NAMALWA (cell line): ENCODE results near the gene LUC7L3.
A peak's percentile ranks its signal among the peaks of the same experiment; 100 is the strongest.
"Not testable (repeated sequence)": the region's sequence is repeated elsewhere in the genome, so short reads cannot be mapped to it uniquely, and the experiment has no call there.

ENCODE experiments used
- DNase-seq: peaks from one replicate; pipeline ENCODE4 v3.0.0-alpha.2; 2015; ENCODE audit warnings: low spot score

The LUC7L3 gene, protein sequence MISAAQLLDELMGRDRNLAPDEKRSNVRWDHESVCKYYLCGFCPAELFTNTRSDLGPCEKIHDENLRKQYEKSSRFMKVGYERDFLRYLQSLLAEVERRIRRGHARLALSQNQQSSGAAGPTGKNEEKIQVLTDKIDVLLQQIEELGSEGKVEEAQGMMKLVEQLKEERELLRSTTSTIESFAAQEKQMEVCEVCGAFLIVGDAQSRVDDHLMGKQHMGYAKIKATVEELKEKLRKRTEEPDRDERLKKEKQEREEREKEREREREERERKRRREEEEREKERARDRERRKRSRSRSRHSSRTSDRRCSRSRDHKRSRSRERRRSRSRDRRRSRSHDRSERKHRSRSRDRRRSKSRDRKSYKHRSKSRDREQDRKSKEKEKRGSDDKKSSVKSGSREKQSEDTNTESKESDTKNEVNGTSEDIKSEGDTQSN

DNA sequence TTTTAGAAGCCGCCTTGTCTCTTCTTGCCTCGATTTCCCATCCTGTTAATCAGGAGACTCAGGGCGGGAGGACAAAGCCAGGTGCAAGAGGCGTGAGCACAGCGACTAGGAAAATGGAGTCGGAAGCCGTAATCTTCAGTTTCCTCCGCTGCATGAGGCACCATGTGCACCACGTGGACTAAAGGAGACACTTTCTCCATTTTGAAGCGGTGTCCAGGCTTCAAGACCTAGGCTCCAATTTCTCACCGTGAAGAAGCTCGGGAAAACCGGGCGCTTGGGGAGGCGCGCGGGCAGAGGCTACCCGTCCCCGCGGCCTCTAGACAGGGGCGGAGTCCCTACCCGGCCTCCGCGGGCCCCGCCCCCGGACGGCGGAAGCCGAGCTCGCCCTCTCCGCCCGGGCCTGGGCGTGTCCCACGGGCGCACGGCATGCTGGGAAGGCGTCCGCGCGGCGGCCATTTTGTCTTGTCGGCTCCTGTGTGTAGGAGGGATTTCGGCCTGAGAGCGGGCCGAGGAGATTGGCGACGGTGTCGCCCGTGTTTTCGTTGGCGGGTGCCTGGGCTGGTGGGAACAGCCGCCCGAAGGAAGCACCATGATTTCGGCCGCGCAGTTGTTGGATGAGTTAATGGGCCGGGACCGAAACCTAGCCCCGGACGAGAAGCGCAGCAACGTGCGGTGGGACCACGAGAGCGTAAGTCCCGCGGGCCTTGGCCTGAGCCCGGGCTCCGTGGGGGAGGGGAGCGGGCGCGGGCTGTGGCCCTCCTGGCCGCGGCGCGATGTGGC lies at the start of gene LUC7L3:
TSS of gene LUC7L3 (plus strand) at position 460 of the 780 bp plus-strand sequence. CDS start at position 590, 130 bp downstream.
- peak; percentile 96 for DNase-seq

GRCh38 chr17:50672071-50672470 lies 47.3 kb upstream of the LUC7L3 start:
- no peak for DNase-seq

DNA sequence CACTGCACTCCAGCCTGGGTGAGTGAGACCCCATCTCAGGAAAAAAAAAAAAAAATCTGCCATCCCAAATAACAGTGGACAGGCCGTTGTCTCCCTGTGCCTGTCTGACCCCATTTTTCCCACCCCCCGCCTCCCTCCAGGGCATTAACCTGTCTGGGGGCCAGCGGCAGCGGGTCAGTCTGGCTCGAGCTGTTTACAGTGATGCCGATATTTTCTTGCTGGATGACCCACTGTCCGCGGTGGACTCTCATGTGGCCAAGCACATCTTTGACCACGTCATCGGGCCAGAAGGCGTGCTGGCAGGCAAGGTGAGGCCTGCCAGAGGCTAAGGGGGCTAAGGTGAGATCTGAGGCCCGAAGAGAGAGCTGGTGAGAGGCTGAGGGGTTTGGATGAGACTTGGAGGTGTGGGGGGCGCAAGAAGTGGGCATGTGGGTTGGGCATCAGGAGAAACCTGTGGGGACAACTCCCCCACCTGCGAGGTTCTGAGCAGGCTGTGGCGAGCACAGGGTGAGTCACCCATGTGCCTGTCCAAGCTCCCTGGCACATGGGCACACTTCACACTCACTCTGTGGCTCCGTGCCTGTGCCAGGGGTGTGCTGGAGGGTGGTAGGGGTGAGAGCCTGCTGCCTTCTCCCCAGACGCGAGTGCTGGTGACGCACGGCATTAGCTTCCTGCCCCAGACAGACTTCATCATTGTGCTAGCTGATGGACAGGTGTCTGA lies 46.4 kb upstream of the LUC7L3 start:
- no peak for DNase-seq

DNA sequence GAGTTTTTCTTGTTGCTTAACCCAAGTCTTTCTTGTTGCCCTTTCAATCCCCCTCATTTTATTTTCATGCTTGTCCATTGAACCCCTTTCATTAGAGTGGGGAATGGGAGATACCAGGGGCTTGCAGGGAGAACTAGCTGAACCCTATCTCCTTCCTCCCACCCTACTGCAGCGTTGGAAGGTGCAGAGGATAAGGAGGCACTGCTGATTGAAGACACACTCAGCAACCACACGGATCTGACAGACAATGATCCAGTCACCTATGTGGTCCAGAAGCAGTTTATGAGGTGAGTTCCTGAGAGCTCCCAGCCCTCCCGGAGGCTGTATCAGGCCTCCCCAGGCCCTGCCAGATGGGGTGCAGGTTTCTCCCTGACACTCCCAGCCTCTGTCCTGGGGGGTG lies 44.2 kb upstream of the LUC7L3 start:
- no peak for DNase-seq

DNA sequence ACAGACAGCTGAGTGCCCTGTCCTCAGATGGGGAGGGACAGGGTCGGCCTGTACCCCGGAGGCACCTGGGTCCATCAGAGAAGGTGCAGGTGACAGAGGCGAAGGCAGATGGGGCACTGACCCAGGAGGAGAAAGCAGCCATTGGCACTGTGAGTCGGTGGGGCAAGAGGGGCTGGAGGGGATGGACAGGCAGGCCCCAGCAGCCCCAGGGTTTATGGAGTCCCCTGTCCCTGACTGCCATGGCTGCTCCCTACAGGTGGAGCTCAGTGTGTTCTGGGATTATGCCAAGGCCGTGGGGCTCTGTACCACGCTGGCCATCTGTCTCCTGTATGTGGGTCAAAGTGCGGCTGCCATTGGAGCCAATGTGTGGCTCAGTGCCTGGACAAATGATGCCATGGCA lies 43.8 kb upstream of the LUC7L3 start:
- DNase-seq: no peak

DNA sequence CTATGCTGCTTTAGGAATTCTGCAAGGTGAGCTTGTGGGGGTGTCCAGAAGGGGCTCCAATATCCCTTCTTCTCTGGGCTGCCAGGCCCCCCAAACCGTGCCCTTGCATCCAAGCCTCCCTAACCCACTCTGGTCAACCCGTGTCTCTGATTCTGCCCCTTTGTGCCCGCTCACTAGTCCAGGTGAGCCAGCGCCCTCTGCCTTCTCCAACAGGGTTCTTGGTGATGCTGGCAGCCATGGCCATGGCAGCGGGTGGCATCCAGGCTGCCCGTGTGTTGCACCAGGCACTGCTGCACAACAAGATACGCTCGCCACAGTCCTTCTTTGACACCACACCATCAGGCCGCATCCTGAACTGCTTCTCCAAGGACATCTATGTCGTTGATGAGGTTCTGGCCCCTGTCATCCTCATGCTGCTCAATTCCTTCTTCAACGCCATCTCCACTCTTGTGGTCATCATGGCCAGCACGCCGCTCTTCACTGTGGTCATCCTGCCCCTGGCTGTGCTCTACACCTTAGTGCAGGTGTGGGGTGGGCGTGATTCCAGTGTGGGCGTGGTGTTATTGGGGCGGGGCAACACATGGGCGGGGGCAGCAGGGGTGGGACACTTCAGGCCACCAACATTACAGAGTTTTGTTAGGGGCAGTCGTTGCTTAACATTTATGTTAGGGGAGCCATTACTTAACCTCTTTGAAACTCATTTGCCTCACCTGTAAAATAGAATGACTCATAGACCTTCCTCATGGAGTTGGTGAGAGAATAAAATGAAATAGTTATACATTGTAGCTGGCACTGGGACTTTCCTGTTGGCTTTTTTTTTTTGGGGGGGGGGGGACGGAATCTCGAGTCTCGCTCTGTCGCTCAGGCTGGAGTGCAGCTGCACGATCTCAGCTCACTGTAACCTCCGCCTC lies 43.1 kb upstream of the LUC7L3 start:
- DNase-seq: no peak

GRCh38 chr17:50677851-50678375 lies 41.5 kb upstream of the LUC7L3 start:
- DNase-seq: no peak

DNA sequence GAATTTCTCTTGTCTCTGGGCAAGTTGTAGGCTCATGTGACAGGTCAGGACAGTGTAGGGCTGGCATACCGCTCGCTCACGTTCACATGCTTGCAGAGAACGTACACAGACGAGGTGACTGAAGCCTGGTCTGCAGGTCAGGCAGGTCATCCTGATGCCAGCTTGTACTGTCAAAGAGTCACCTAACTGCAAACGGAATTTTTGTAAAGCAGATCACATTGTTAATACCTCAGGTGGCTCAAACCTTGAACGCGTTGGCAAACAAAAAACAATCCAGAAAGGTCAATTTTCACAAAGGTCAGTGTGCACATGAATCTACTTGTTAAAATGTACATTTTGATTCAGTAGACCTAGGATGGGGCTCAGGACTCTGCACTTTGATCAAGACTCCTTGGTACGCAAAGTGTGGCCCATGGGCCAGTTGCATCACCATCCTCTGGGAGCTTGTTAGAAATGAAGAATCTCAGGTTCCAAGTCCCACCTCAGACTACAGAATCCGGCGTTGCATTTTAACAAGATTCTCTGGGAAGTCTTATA lies 40.3 kb upstream of the LUC7L3 start:
- no peak for DNase-seq

- DNase-seq: no peak
Measured at GRCh38 chr17:50680126-50680525, 39.3 kb upstream of the LUC7L3 start.

- DNase-seq: not testable (repeated sequence)
Measured at GRCh38 chr17:50680543-50681262, 38.7 kb upstream of the LUC7L3 start.

DNA sequence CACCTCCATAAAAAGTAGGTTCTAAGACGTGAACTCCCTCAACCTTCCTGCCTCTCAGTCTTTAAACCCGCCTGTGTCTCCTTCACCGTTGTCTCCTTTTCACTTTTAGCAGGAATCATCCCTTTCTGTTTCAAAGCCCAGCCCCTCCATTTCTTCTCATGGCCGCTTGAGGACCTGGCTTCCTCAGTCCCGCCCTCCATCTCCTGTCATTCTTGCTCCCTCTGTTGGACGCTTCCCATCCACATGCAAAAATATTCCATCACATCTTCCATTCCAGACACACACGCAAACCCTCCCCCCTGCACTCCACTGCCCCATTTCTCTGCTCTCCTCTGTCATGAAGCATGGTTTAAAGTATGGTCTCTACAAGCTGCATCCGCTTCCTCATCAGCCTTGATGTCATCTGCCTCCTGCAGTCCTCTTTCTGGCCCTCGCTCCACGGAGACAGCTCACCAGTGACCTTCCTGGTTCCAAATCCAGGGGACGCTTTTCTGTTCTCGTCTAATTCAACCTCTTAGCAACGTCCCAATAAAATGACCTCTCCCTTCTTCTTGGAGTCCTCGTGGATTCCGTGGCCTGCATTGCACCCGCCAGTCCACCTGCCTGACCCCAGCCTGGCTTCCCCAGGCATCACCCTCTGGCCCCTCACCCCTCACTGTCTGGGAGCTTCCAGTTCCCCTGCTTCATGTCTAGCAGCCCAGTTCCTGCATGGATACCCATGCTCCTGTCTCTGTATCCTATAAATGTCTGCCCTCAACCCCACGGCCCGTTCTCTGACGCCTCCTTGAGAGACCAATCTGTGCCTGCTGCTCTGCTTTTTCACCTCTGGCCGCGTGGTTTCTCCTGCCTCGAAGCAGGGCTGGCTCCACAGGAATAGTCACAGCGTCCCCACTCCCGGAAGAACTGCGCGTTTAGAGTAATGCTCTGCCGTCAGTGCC lies 37.9 kb upstream of the LUC7L3 start:
- DNase-seq: no peak

DNA sequence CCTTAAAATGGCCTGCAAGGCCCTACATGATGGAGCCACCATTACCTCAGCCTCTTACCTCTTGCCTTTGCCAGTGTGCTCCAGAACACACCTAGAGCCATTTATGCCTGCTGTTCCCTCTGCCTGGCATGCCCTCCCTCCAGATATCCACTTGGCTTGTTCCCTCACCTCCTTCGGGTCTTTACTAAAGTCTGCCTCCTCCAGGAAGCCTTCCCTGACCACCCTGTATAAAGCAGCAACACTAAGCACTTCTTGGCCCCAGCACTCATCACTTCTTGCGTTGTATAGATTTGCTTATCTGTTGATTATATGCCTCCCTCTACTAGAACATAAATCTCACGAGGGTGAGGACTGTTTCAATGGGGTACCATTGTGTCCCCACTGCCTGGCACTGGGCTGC lies 37.0 kb upstream of the LUC7L3 start:
- no peak for DNase-seq

DNA sequence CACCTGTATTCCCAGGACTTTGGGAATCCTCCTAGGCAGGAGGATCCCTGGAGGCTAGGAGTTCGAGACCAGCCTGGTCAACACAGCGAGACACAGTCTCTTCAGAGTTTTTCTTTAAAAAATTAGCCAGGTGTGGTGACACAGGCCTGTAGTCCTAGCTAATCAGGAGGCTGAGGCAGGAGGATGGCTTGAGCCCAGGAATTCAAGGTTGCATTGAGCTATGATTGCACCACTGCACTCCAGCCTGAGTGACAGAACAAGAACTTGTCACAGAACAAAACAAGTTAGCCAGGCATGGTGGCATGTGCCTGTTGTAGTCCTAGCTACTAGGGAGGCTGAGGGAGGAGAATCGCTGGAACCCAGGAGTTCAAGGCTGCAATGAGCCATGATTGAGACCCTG lies 36.5 kb upstream of the LUC7L3 start:
- DNase-seq: no peak

- DNase-seq: no peak
Measured at GRCh38 chr17:50683434-50684287, 35.7 kb upstream of the LUC7L3 start.

- DNase-seq: no peak
Measured at GRCh38 chr17:50684288-50684611, 35.2 kb upstream of the LUC7L3 start.

DNA sequence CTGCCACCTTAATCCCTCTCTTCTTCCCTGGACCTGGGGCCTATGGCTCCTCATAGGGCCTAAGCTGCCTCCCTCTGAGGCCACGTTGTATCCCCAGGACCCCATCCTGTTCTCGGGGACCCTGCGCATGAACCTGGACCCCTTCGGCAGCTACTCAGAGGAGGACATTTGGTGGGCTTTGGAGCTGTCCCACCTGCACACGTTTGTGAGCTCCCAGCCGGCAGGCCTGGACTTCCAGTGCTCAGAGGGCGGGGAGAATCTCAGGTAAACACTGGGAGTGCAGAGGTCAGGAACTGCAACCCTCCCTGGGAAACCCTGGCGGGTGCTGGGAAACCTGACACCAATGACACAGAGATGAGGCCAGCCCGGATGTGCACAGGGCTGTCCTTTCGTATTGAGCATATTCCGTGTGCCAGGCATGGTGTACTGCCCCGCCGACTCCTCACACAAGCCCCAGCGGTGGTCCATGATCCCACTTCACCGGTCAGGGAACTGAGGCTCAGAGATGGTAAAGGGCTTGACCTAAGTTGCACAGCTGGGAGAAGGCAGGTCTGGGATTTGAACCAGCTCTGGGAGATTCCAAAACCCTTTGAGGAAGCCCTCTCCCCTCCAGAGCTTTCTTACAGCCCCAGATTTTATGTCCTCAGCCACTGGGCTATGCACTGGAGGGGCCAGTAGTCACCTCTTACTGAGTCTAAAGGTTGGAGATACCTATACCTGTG lies 34.6 kb upstream of the LUC7L3 start:
- DNase-seq: no peak

DNA sequence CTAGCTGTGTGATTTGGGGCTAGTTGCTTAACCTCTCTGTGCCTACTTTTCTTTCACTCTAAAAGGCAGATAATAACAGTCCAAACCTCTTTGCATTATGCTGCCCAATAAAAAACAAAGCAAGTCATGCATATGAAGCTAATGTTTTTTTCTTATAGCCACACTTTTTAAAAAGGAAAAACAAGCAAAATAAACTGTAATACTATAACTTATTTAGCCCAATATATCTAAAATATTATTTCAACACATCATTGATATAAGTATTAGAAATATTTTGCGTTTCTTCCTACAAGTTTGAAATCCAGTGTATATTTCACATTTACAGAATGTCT lies 34.1 kb upstream of the LUC7L3 start:
- no peak for DNase-seq
